WTC11 (cell line): Measurements from ENCODE around the gene SLC27A2. TPM values are rescaled to one million over a fixed set of nuclear protein-coding genes. Genes with fewer than 3 reads are reported as not detected.
"Not testable (repeated sequence)": the region's sequence is repeated elsewhere in the genome, so short reads cannot be mapped to it uniquely, and the experiment has no call there.

ENCODE experiments used
- ATAC-seq: fragments of 200-7000 bp; cut with Tn5 transposase; 2 replicates; pipeline ENCODE4 v1.10.0; 2021; ENCODE audit warnings: mild to moderate bottlenecking, moderate library complexity
- Bru-seq: library from RNA; stranded (reverse); fragments of 400-500 nt; gene quantifications from one replicate; lab custom pipeline; 2021; lab: Mats Ljungman, UMichigan
- CTCF ChIA-PET: fragments of 300-600 bp; sonication (Branson Sonifier 250); formaldehyde crosslinking; loops from one replicate; lab custom pipeline; 2021; ENCODE audit warnings: antibody characterized with exemption; lab: Charles Lee
- POLR2A ChIA-PET: fragments of 350-600 bp; sonication (Branson Sonifier 250); formaldehyde crosslinking; loops from one replicate; lab custom pipeline; 2021; ENCODE audit warnings: antibody characterized with exemption; lab: Charles Lee
- DNase-seq: peaks from one replicate; pipeline ENCODE4 v3.0.0; 2021; ENCODE audit warnings: low spot score
- H3K27ac Mint-ChIP-seq: 2 replicates; pipeline ENCODE4 v1.8.0; 2021; ENCODE audit warnings: mixed read lengths
- H3K27me3 Mint-ChIP-seq: 2 replicates; pipeline ENCODE4 v1.8.0; 2021; ENCODE audit warnings: low read depth, mild to moderate bottlenecking, moderate library complexity, mixed read lengths
- H3K36me3 Mint-ChIP-seq: 2 replicates; pipeline ENCODE4 v1.8.0; 2021; ENCODE audit warnings: mixed read lengths
- H3K4me1 Mint-ChIP-seq: 2 replicates; pipeline ENCODE4 v1.8.0; 2022; ENCODE audit warnings: mixed read lengths
- H3K4me3 Mint-ChIP-seq: 2 replicates; pipeline ENCODE4 v1.8.0; 2021; ENCODE audit warnings: mild to moderate bottlenecking, moderate library complexity, mixed read lengths
- H3K9me3 Mint-ChIP-seq: 2 replicates; pipeline ENCODE4 v1.8.0; 2021; ENCODE audit warnings: mixed read lengths
- ATF1 ChIP-seq: sonication (generic); formaldehyde crosslinking; IDR thresholded peaks from 2 replicates; pipeline ENCODE4 v1.8.1; 2023; ENCODE audit warnings: mild to moderate bottlenecking, moderate library complexity, missing genetic modification reagents
- ETV6 ChIP-seq: sonication (generic); formaldehyde crosslinking; IDR thresholded peaks from 2 replicates; pipeline ENCODE4 v1.8.1; 2022; ENCODE audit warnings: mild to moderate bottlenecking, missing genetic modification reagents
- FOXK1 ChIP-seq: sonication (generic); formaldehyde crosslinking; IDR thresholded peaks from 2 replicates; pipeline ENCODE4 v1.8.0; 2022; ENCODE audit warnings: mild to moderate bottlenecking, moderate library complexity, missing genetic modification reagents
- JAZF1 ChIP-seq: fragments of 250-450 bp; sonication (Bioruptor Pico); IDR thresholded peaks from 2 replicates; pipeline ENCODE4 v1.9.0; 2021; ENCODE audit warnings: moderate library complexity, mild to moderate bottlenecking, inconsistent platforms
- JUN ChIP-seq: sonication (generic); formaldehyde crosslinking; IDR thresholded peaks from 2 replicates; pipeline ENCODE4 v1.8.0; 2023; ENCODE audit warnings: mild to moderate bottlenecking, missing genetic modification reagents
- KAT7 ChIP-seq: sonication (generic); formaldehyde crosslinking; IDR thresholded peaks from 2 replicates; pipeline ENCODE4 v1.8.1; 2023; ENCODE audit warnings: missing genetic modification reagents, mild to moderate bottlenecking, borderline replicate concordance
- NFATC4 ChIP-seq: fragments of 250-450 bp; sonication (Bioruptor Pico); IDR thresholded peaks from 2 replicates; pipeline ENCODE4 v1.9.0; 2021; ENCODE audit warnings: mild to moderate bottlenecking
- NFYB ChIP-seq: sonication (generic); formaldehyde crosslinking; conservative IDR thresholded peaks from 2 replicates; pipeline ENCODE4 v1.8.0; 2022; ENCODE audit warnings: low read depth, missing genetic modification reagents
- NR3C1 ChIP-seq: sonication (generic); formaldehyde crosslinking; conservative IDR thresholded peaks from 2 replicates; pipeline ENCODE4 v1.8.1; 2023; ENCODE audit warnings: low read depth, mild to moderate bottlenecking, missing genetic modification reagents
- PRRX2 ChIP-seq: fragments of 250-450 bp; sonication (Bioruptor Pico); IDR thresholded peaks from 2 replicates; pipeline ENCODE4 v1.8.0; 2021; ENCODE audit warnings: mild to moderate bottlenecking
- TP53 ChIP-seq: sonication (generic); formaldehyde crosslinking; IDR thresholded peaks from 2 replicates; pipeline ENCODE4 v1.8.1; 2023; ENCODE audit warnings: mild to moderate bottlenecking, missing genetic modification reagents
- ZNF121 ChIP-seq: sonication (generic); formaldehyde crosslinking; IDR thresholded peaks from 2 replicates; pipeline ENCODE4 v1.8.0; 2023; ENCODE audit warnings: missing genetic modification reagents
- long read RNA-seq, 3 experiments: library from RNA in 1 of 3; library from capped mRNA in 1 of 3; library from polyadenylated mRNA in 1 of 3; unstranded in 2 of 3; stranded (forward) in 1 of 3; transcript quantifications; one replicate each; pipeline ENCODE4 v2.0.0, GENCODE V29; 2021
- total RNA-seq: library from RNA; stranded (reverse); gene quantifications from 3 replicates; pipeline ENCODE4 v1.2.3, GENCODE V29; 2021
- TF ChIP-seq, protein P1 (sequence below): sonication (generic); formaldehyde crosslinking; IDR thresholded peaks from 2 replicates; pipeline ENCODE4 v1.8.1; 2023; ENCODE audit warnings: mild to moderate bottlenecking, moderate library complexity, missing genetic modification reagents
- TF ChIP-seq, protein P2 (sequence below): fragments of 200-600 bp; IDR thresholded peaks from 2 replicates; pipeline ENCODE4 v1.8.0; 2022; ENCODE audit warnings: antibody characterized with exemption
- TF ChIP-seq, protein P3 (sequence below): sonication (generic); formaldehyde crosslinking; IDR thresholded peaks from 2 replicates; pipeline ENCODE4 v1.8.0; 2022; ENCODE audit warnings: mild to moderate bottlenecking, missing genetic modification reagents
- TF ChIP-seq, protein P4 (sequence below): sonication (generic); formaldehyde crosslinking; IDR thresholded peaks from 2 replicates; pipeline ENCODE4 v1.8.1; 2022; ENCODE audit warnings: low read depth, missing genetic modification reagents, borderline replicate concordance
- TF ChIP-seq, protein P5 (sequence below): fragments of 250-450 bp; sonication (Bioruptor Pico); IDR thresholded peaks from 2 replicates; pipeline ENCODE4 v1.9.0; 2021; ENCODE audit warnings: mild to moderate bottlenecking
- TF ChIP-seq, protein P6 (sequence below): sonication (generic); formaldehyde crosslinking; IDR thresholded peaks from 2 replicates; pipeline ENCODE4 v1.8.1; 2022; ENCODE audit warnings: mild to moderate bottlenecking, missing genetic modification reagents, moderate library complexity, borderline replicate concordance
- TF ChIP-seq, protein P7 (sequence below): sonication (generic); formaldehyde crosslinking; IDR thresholded peaks from 2 replicates; pipeline ENCODE4 v1.8.1; 2023; ENCODE audit warnings: mild to moderate bottlenecking, missing genetic modification reagents, moderate library complexity

Gene SLC27A2
- total RNA-seq (3.0 to 5.7 TPM (median 5.6 TPM) in 3 replicates), Bru-seq, nascent RNA (percentile 46 among the genes with signal in this experiment)
- long read RNA-seq, experiment 1, transcript SLC27A2-201 (10 exons, 2,394 nt) = major isoform, 20 of 25 reads
- long read RNA-seq, experiment 1, partial matches to known transcripts = 2 of 25 reads
- long read RNA-seq, experiment 1, other reads (novel, unspliced or antisense) = 3 of 25 reads
- long read RNA-seq, experiment 2, transcript SLC27A2-201 (10 exons, 2,394 nt) = major isoform, 6 of 6 reads
- long read RNA-seq, experiment 2, partial matches to known transcripts = 0 of 6 reads
- long read RNA-seq, experiment 2, other reads (novel, unspliced or antisense) = 0 of 6 reads
- long read RNA-seq, experiment 3, partial matches to known transcripts = 1 of 1 reads
- long read RNA-seq, experiment 3, other reads (novel, unspliced or antisense) = 0 of 1 reads

DNA sequence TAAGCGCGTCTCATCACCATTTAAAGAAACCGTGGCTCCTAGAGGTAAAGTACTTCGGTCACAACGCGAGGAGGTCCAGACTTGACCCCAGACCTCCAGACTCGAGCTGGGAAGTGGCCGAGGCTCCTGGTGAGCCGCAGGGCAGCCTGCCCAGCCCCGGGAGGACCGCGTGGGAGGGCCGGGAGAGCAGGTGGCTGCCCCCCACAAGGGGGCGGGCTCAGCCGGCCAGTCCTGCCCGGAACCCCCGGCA lies at the start of gene SLC27A2:
Gene SLC27A2, plus strand, starts transcription at position 228 of the 250 bp plus-strand sequence. CDS start 232 bp downstream, outside the sequence.
- Mint-ChIP-seq H3K27ac (no peak within 1 kb of the TSS), H3K4me1 (peaks cover 18% of the 10 kb centered on the region), H3K36me3 (no peaks in the 10 kb centered on the region), H3K4me3 (peak within 1 kb of the TSS; percentile 87), H3K9me3 (no peaks in the 10 kb centered on the region), H3K27me3 (peaks cover 43% of the 10 kb centered on the region)
- POLR2A ChIA-PET = no interaction called here
- no peak for TF ChIP-seq TP53 (CRISPR knock-in tag)
- TF ChIP-seq NFATC4 (CRISPR knock-in tag) = no peak
- TF ChIP-seq, protein P1, sequence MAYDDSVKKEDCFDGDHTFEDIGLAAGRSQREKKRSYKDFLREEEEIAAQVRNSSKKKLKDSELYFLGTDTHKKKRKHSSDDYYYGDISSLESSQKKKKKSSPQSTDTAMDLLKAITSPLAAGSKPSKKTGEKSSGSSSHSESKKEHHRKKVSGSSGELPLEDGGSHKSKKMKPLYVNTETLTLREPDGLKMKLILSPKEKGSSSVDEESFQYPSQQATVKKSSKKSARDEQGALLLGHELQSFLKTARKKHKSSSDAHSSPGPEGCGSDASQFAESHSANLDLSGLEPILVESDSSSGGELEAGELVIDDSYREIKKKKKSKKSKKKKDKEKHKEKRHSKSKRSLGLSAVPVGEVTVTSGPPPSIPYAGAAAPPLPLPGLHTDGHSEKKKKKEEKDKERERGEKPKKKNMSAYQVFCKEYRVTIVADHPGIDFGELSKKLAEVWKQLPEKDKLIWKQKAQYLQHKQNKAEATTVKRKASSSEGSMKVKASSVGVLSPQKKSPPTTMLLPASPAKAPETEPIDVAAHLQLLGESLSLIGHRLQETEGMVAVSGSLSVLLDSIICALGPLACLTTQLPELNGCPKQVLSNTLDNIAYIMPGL (CRISPR knock-in tag) = peak; percentile 66
- TF ChIP-seq, protein P2, sequence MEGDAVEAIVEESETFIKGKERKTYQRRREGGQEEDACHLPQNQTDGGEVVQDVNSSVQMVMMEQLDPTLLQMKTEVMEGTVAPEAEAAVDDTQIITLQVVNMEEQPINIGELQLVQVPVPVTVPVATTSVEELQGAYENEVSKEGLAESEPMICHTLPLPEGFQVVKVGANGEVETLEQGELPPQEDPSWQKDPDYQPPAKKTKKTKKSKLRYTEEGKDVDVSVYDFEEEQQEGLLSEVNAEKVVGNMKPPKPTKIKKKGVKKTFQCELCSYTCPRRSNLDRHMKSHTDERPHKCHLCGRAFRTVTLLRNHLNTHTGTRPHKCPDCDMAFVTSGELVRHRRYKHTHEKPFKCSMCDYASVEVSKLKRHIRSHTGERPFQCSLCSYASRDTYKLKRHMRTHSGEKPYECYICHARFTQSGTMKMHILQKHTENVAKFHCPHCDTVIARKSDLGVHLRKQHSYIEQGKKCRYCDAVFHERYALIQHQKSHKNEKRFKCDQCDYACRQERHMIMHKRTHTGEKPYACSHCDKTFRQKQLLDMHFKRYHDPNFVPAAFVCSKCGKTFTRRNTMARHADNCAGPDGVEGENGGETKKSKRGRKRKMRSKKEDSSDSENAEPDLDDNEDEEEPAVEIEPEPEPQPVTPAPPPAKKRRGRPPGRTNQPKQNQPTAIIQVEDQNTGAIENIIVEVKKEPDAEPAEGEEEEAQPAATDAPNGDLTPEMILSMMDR = 0 out of 2 replicates have a peak, but pooled peaks have one; percentile 34
- no peak for TF ChIP-seq ATF1 (CRISPR knock-in tag)
- TF ChIP-seq FOXK1 (CRISPR knock-in tag) = peak; percentile 30
- TF ChIP-seq, protein P3, sequence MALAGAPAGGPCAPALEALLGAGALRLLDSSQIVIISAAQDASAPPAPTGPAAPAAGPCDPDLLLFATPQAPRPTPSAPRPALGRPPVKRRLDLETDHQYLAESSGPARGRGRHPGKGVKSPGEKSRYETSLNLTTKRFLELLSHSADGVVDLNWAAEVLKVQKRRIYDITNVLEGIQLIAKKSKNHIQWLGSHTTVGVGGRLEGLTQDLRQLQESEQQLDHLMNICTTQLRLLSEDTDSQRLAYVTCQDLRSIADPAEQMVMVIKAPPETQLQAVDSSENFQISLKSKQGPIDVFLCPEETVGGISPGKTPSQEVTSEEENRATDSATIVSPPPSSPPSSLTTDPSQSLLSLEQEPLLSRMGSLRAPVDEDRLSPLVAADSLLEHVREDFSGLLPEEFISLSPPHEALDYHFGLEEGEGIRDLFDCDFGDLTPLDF (CRISPR knock-in tag) = no peak
- CTCF ChIA-PET = interaction anchor here (0.6 to 2.9 kb wide), 11 partner anchors 12 to 357 kb away, joined by 3 to 24 read pairs (median 4); partner anchors contain the start of gene GABPB1
- ATAC-seq (peak; percentile 84), DNase-seq (no peak)

DNA sequence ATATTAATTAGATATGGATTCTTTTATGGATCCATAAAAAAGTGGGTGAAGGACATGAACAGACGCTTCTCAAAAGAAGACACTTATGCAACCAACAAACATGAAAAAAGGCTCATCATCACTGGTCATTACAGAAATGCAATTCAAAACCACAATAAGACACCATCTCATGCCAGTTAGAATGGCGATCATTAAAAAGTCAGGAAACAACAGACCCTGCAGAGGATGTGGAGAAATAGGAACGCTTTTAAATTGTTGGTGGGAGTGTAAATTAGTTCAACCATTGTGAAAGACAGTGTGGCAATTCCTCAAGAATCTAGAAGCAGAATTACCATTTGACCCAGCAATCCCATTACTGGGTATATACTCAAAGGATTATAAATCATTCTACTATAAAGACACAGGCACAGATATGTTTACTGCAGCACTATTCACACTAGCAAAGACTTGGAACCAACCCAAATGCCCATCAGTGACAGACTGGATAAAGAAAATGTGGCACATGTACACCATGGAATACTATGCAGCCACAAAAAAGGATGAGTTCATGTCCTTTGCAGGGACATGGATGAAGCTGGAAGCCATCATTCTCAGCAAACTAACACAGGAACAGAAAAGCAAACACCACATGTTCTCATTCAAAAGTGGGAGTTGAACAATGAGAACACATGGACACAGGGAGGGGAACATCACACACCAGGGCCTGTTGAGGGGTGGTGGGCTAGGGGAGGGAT lies 49.6 kb upstream of the SLC27A2 start:
- H3K27me3 Mint-ChIP-seq, DNase-seq, H3K27ac Mint-ChIP-seq, CTCF ChIA-PET, H3K4me1 Mint-ChIP-seq, H3K9me3 Mint-ChIP-seq, POLR2A ChIA-PET, H3K36me3 Mint-ChIP-seq, ATAC-seq, H3K4me3 Mint-ChIP-seq: not testable (repeated sequence)

DNA sequence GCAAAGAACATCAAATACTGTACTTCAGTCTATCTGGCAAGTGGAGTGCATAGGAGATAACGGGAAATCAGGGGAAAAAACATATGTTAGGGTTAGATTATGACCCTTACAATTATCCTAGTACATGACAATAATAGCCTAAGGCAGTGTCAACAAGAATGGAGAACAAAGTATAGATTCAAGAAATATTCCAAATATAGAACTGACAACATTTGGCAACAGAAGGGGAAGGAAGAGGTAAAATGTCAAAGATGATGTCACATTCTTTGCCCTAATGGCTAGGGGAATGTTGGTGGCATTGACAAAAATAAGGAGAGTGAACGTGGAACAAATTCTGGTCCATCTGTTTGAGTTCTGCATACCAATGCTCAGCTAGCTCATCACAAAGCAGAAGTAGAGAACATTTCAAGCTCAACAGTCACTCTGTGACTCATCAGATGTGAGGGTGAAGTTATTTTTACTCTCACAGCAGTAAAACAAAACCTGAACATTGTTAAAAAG lies 47.4 kb upstream of the SLC27A2 start:
- CTCF ChIA-PET = interaction anchor here (0.7 to 1.1 kb wide), 2 partner anchors 10 to 258 kb away, joined by 3 read pairs; no protein-coding TSS in a partner anchor
- ATAC-seq (no peak), DNase-seq (no peak)
- Mint-ChIP-seq H3K27me3 (no peaks in the 10 kb centered on the region), H3K4me3 (no peak overlapping the region), H3K27ac (no peak overlapping the region), H3K36me3 (peaks cover 3% of the 10 kb centered on the region; the same call in 1 of the 2 replicates), H3K4me1 (0 out of 2 replicates have a peak, but pooled peaks cover 3% of the 10 kb centered on the region), H3K9me3 (peaks cover 7% of the 10 kb centered on the region)
- POLR2A ChIA-PET = no interaction called here
- TF ChIP-seq, protein P4, sequence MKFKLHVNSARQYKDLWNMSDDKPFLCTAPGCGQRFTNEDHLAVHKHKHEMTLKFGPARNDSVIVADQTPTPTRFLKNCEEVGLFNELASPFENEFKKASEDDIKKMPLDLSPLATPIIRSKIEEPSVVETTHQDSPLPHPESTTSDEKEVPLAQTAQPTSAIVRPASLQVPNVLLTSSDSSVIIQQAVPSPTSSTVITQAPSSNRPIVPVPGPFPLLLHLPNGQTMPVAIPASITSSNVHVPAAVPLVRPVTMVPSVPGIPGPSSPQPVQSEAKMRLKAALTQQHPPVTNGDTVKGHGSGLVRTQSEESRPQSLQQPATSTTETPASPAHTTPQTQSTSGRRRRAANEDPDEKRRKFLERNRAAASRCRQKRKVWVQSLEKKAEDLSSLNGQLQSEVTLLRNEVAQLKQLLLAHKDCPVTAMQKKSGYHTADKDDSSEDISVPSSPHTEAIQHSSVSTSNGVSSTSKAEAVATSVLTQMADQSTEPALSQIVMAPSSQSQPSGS = no peak
- TF ChIP-seq FOXK1 (CRISPR knock-in tag) (no peak), NR3C1 (no peak), ZNF121 (CRISPR knock-in tag) (no peak), PRRX2 (CRISPR knock-in tag) (no peak), KAT7 (CRISPR knock-in tag) (no peak), JUN (CRISPR knock-in tag) (no peak), JAZF1 (no peak), NFYB (CRISPR knock-in tag) (no peak), ETV6 (CRISPR knock-in tag) (no peak)
- TF ChIP-seq, protein P5, sequence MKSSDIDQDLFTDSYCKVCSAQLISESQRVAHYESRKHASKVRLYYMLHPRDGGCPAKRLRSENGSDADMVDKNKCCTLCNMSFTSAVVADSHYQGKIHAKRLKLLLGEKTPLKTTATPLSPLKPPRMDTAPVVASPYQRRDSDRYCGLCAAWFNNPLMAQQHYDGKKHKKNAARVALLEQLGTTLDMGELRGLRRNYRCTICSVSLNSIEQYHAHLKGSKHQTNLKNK (CRISPR knock-in tag) = no peak
- TF ChIP-seq, protein P6, sequence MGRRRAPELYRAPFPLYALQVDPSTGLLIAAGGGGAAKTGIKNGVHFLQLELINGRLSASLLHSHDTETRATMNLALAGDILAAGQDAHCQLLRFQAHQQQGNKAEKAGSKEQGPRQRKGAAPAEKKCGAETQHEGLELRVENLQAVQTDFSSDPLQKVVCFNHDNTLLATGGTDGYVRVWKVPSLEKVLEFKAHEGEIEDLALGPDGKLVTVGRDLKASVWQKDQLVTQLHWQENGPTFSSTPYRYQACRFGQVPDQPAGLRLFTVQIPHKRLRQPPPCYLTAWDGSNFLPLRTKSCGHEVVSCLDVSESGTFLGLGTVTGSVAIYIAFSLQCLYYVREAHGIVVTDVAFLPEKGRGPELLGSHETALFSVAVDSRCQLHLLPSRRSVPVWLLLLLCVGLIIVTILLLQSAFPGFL = no peak
- TF ChIP-seq, protein P7, sequence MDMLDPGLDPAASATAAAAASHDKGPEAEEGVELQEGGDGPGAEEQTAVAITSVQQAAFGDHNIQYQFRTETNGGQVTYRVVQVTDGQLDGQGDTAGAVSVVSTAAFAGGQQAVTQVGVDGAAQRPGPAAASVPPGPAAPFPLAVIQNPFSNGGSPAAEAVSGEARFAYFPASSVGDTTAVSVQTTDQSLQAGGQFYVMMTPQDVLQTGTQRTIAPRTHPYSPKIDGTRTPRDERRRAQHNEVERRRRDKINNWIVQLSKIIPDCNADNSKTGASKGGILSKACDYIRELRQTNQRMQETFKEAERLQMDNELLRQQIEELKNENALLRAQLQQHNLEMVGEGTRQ = no peak
